Endothelial cell of umbilical vein (primary cell): ENCODE data around the gene TGFBR2. TPM values are rescaled to one million over a fixed set of nuclear protein-coding genes. Genes with fewer than 3 reads are reported as not detected.

Source experiments
- BruUV-seq: library from RNA; stranded (reverse); fragments of 400-500 nt; replicated peaks from 2 replicates; lab custom pipeline; 2021; lab: Mats Ljungman, UMichigan
- CTCF ChIA-PET: fragments of 300-600, 350-600 bp; sonication (Branson Sonifier 250); formaldehyde crosslinking; loops from one replicate; lab custom pipeline; 2021; ENCODE audit warnings: antibody characterized with exemption, inconsistent platforms; lab: Charles Lee
- POLR2A ChIA-PET: fragments of 300-600, 350-600 bp; sonication (Branson Sonifier 250); formaldehyde crosslinking; loops from one replicate; lab custom pipeline; 2021; ENCODE audit warnings: antibody characterized with exemption, inconsistent platforms; lab: Charles Lee
- DNase-seq: peaks from one replicate; pipeline ENCODE4 v3.0.0-alpha.2; 2011; ENCODE audit warnings: low read depth, low spot score
- FAIRE-seq: peaks from 2 replicates; lab custom pipeline; 2011; peaks lifted over from hg19 to GRCh38; lab: Jason Lieb, UNC
- H2AFZ ChIP-seq: 2 replicates; pipeline ENCODE4 v1.6.0; 2012; ENCODE audit warnings: low read depth, low read length, control low read depth, inconsistent platforms
- H3K27ac ChIP-seq: 2 replicates; pipeline ENCODE4 v1.5.1; 2011; ENCODE audit warnings: low read depth, mild to moderate bottlenecking, control low read depth, low read length, moderate library complexity; ENCODE audit not compliant: insufficient read depth
- H3K27me3 ChIP-seq, 2 experiments: 2 replicates each; pipeline versions ENCODE4 v1.6.0 to v1.6.1; 2011; ENCODE audit warnings: low read length in 2 of 2, mixed read lengths in 1 of 2; ENCODE audit not compliant: control insufficient read depth in 2 of 2, insufficient read depth in 2 of 2
- H3K36me3 ChIP-seq, 2 experiments: 2 replicates in 1 of 2; 3 replicates in 1 of 2; pipeline ENCODE4 v1.5.1; 2011; ENCODE audit warnings: low read length in 2 of 2, mild to moderate bottlenecking in 1 of 2, moderate library complexity in 1 of 2; ENCODE audit not compliant: control insufficient read depth in 2 of 2, insufficient read depth in 2 of 2; ENCODE audit errors: extremely low read depth in 1 of 2
- H3K4me1 ChIP-seq: 3 replicates; pipeline ENCODE4 v1.5.1; 2011; ENCODE audit warnings: mild to moderate bottlenecking, low read length; ENCODE audit not compliant: control insufficient read depth, insufficient read depth; ENCODE audit errors: extremely low read depth
- H3K4me2 ChIP-seq: 2 replicates; pipeline ENCODE4 v1.6.1; 2011; ENCODE audit warnings: low read length, control low read depth, mixed read lengths; ENCODE audit not compliant: insufficient read depth
- H3K4me3 ChIP-seq, 3 experiments: fragments of 200-600 bp in 1 of 3; sonication (generic), shearing (Covaris generic) in 1 of 3; replicated peaks in 1 of 3; 2 replicates each; pipeline ENCODE4 v1.5.1; 2011 to 2016; ENCODE audit warnings: control low read depth in 3 of 3, low read length in 3 of 3, mild to moderate bottlenecking in 2 of 3, inconsistent platforms in 1 of 3, low read depth in 1 of 3, moderate library complexity in 1 of 3; ENCODE audit not compliant: insufficient read depth in 1 of 3
- H3K79me2 ChIP-seq: 2 replicates; pipeline ENCODE4 v1.6.0; 2012; ENCODE audit warnings: low read length, inconsistent platforms; ENCODE audit not compliant: control insufficient read depth, insufficient read depth
- H3K9ac ChIP-seq: replicated peaks from 2 replicates; pipeline ENCODE3; 2011; ENCODE audit warnings: low read length, control low read depth; ENCODE audit not compliant: insufficient read depth; ENCODE audit errors: extremely low read depth
- H3K9me1 ChIP-seq: replicated peaks from 3 replicates; pipeline ENCODE4 v1.6.0; 2011; ENCODE audit warnings: mild to moderate bottlenecking, low read length; ENCODE audit not compliant: control insufficient read depth, insufficient read depth; ENCODE audit errors: extremely low read depth
- H3K9me3 ChIP-seq: replicated peaks from 2 replicates; pipeline ENCODE4 v1.5.1; 2012; ENCODE audit warnings: low read length, inconsistent platforms; ENCODE audit not compliant: control insufficient read depth, insufficient read depth
- H4K20me1 ChIP-seq: replicated peaks from 2 replicates; pipeline ENCODE3; 2011; ENCODE audit warnings: mild to moderate bottlenecking, low read length; ENCODE audit not compliant: control insufficient read depth, insufficient read depth; ENCODE audit errors: extremely low read depth
- EZH2 ChIP-seq: IDR thresholded peaks from 2 replicates; pipeline ENCODE4 v1.6.1; 2012; ENCODE audit warnings: borderline replicate concordance, low read depth, mild to moderate bottlenecking, moderate library complexity, low read length, inconsistent platforms; ENCODE audit not compliant: severe bottlenecking
- FOS ChIP-seq: IDR thresholded peaks from 2 replicates; pipeline ENCODE4 v1.6.1; 2011; ENCODE audit warnings: mild to moderate bottlenecking, low read length, moderate library complexity, borderline replicate concordance; ENCODE audit not compliant: insufficient read depth
- GATA2 ChIP-seq: IDR thresholded peaks from 2 replicates; pipeline ENCODE4 v1.7.0; 2011; ENCODE audit warnings: low read depth, mild to moderate bottlenecking, moderate library complexity, mixed read lengths, low read length; ENCODE audit not compliant: insufficient read length, insufficient read depth
- MAX ChIP-seq: IDR thresholded peaks from 2 replicates; pipeline ENCODE4 v1.6.1; 2011; ENCODE audit not compliant: insufficient read depth, insufficient read length
- MYC ChIP-seq: IDR thresholded peaks from one replicate; pipeline ENCODE4 v1.6.1; 2011; ENCODE audit warnings: mild to moderate bottlenecking, low read depth, low read length
- POLR2A ChIP-seq: IDR thresholded peaks from 2 replicates; pipeline ENCODE4 v1.6.1; 2012; ENCODE audit warnings: low read depth, mild to moderate bottlenecking, control low read depth, low read length
- POLR2AphosphoS5 ChIP-seq: IDR thresholded peaks from 2 replicates; pipeline ENCODE4 v1.6.1; 2012; ENCODE audit warnings: low read depth, mild to moderate bottlenecking, control low read depth, low read length, moderate library complexity; ENCODE audit not compliant: insufficient read depth
- dilution Hi-C: fragments of 300-500 bp; cut with MboI; formaldehyde crosslinking; loops from one replicate; pipeline ENCODE4 v1.15.0; 2019; ENCODE audit warnings: low sequenced_read_pairs; ENCODE audit not compliant: extremely low pct_ligation_motif_present
- intact Hi-C: fragments of 100-400 bp; cut with micrococcal nuclease; formaldehyde crosslinking; loops from one replicate; pipeline ENCODE4 v1.10.0; 2022
- polyA plus RNA-seq, 4 experiments: library from polyadenylated mRNA; depleted of rRNA in 3 of 4; stranded (reverse) in 3 of 4; unstranded in 1 of 4; fragments of >200 nt; gene quantifications; 2 replicates each; pipeline versions ENCODE4 v1.2.1 to v1.2.3, GENCODE V29; 2011 to 2012; ENCODE audit warnings: missing spikeins in 1 of 4
- total RNA-seq: library from RNA; stranded (reverse); gene quantifications from 2 replicates; pipeline ENCODE4 v1.2.3, GENCODE V29; 2021
- TF ChIP-seq, protein P1 (sequence below), 2 donors: IDR thresholded peaks; 1 replicate in 1 of 2; 2 replicates in 1 of 2; pipeline ENCODE4 v1.5.1; 2011; ENCODE audit warnings: low read length in 2 of 2, mild to moderate bottlenecking in 2 of 2, moderate library complexity in 2 of 2, control low read depth in 1 of 2, inconsistent platforms in 1 of 2, low read depth in 1 of 2; ENCODE audit not compliant: insufficient read depth in 1 of 2; ENCODE audit errors: extremely low read depth in 1 of 2

The TGFBR2 gene
- total and polyA plus RNA-seq, 2 donors (not counting 3 experiments of a cell fraction or from before 2014, with no cell fraction given) = 227 to 250 TPM

DNA sequence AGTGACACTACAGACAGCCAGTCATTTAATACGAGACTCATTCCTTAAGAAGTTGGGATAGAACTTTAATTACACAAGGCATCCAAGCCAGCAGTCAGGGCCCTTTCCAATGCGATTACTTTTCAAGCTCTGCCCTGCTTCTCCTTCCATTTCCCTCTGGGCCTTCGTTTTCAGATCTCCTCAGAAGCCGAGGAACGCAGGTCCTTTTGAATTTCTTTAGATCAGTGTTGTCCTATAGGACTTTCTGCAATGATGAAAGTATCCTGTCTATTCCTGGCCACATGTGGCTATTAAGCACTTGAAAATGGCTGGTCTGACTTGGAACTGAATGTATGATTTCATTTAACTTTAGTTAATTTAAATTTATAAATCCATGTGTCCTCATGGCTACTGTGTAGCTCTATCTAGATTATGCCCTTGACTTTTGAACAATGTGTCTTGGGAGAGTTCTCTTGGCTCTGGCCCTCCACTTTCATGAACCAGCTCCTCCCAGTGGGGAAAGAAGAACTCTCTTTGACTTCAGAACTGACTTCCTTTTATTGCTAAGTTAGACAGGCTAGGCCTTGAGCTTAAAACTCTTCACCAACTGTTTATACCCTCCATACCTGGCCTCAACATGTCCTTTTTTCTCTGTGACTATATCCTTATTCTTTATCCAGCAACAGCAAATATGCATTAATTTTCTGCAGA lies 22.6 kb downstream of the TGFBR2 start:
- peaks cover 8% of the 10 kb centered on the region for H4K20me1 ChIP-seq
- H3K27ac ChIP-seq = peak overlapping the region; percentile 39
- no peak overlapping the region for H2AFZ ChIP-seq
- ChIA-PET CTCF (interaction anchor here (0.7 to 1.7 kb wide), 11 partner anchors 13 to 586 kb away, joined by 3 to 14 read pairs (median 4); partner anchors contain the start of gene TGFBR2), POLR2A (interaction anchor here (1.4 kb wide), 1 partner anchor 29 kb away, joined by 3 read pairs; no protein-coding TSS in a partner anchor)
- H3K79me2 ChIP-seq = peaks cover 99% of the 10 kb centered on the region
- FAIRE-seq (no peak), DNase-seq (no peak)
- BruUV-seq = no TSS peak
- H3K36me3 ChIP-seq = peaks cover 9 to 29% of the 10 kb centered on the region in 2 experiments
- H3K9me3 ChIP-seq = no peaks in the 10 kb centered on the region
- no peak overlapping the region for H3K9ac ChIP-seq
- peaks cover 87% of the 10 kb centered on the region for H3K4me1 ChIP-seq
- H3K4me3 ChIP-seq = no peak overlapping the region
- intact Hi-C loops = loop anchor here (5.0 kb wide), 1 partner anchor 517 kb away; no protein-coding TSS in a partner anchor
- no peaks in the 10 kb centered on the region for H3K9me1 ChIP-seq
- dilution Hi-C loops = no loop called here
- peak overlapping the region; percentile 21 for H3K4me2 ChIP-seq
- TF ChIP-seq MYC = no peak
- TF ChIP-seq, protein P1, sequence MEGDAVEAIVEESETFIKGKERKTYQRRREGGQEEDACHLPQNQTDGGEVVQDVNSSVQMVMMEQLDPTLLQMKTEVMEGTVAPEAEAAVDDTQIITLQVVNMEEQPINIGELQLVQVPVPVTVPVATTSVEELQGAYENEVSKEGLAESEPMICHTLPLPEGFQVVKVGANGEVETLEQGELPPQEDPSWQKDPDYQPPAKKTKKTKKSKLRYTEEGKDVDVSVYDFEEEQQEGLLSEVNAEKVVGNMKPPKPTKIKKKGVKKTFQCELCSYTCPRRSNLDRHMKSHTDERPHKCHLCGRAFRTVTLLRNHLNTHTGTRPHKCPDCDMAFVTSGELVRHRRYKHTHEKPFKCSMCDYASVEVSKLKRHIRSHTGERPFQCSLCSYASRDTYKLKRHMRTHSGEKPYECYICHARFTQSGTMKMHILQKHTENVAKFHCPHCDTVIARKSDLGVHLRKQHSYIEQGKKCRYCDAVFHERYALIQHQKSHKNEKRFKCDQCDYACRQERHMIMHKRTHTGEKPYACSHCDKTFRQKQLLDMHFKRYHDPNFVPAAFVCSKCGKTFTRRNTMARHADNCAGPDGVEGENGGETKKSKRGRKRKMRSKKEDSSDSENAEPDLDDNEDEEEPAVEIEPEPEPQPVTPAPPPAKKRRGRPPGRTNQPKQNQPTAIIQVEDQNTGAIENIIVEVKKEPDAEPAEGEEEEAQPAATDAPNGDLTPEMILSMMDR (IDR thresholded peaks at IDR 0.05; ENCODE audit: extremely low read depth in 1 of 2, insufficient read depth in 1 of 2, low read depth in 1 of 2, low read length in 2 of 2) = peak in 1 of 2 donors; percentile 6
- no peak for TF ChIP-seq EZH2
- TF ChIP-seq POLR2A = no peak
- TF ChIP-seq MAX = no peak
- TF ChIP-seq POLR2AphosphoS5 = no peak
- TF ChIP-seq FOS = no peak
- no peak for TF ChIP-seq GATA2
- no peaks in the 10 kb centered on the region for H3K27me3 ChIP-seq
